Keratinocyte (primary cell): ENCODE measurements around the gene CES5A. TPM values are rescaled to one million over a fixed set of nuclear protein-coding genes. Genes with fewer than 3 reads are reported as not detected.

Experiments
- polyA plus RNA-seq, 5 experiments: library from polyadenylated mRNA; depleted of rRNA in 3 of 5; stranded (reverse) in 3 of 5; stranded (forward) in 1 of 5; unstranded in 1 of 5; fragments of >200 nt; gene quantifications; 1 replicate in 1 of 5; 2 replicates in 3 of 5; 3 replicates in 1 of 5; pipeline versions ENCODE4 v1.2.1 to v1.2.3, GENCODE V29; 2011 to 2012; ENCODE audit warnings: missing spikeins in 2 of 5, low read depth in 1 of 5, low replicate concordance in 1 of 5

The CES5A gene
- polyA plus RNA-seq, 1 donor (not counting 4 experiments of a cell fraction or from before 2014, with no cell fraction given), result not detected

Other genes starting within 250 kb of the CES5A start
- gene SLC6A2, start 219.4 kb downstream of the CES5A start, polyA plus RNA-seq, result 0.10 to 0.97 TPM (median 0.20 TPM) in 3 replicates
- 0.10 to 0.17 TPM (median 0.11 TPM) in 3 replicates for gene CES1, start 42.3 kb downstream of the CES5A start, polyA plus RNA-seq